Measurements from ENCODE around the gene STON2.

- TF ChIP-seq POLR2A (IDR thresholded peaks at IDR 0.05; ENCODE audit: low read depth, low read length) (no peak), POLR2AphosphoS5 (IDR thresholded peaks at IDR 0.05; ENCODE audit: low read depth, low read length) (no peak)
Measured at GRCh38 chr14:81289516-81289915, 110.6 kb downstream of the STON2 start.

Measured in GM12892 (cell line).